ENCODE measurements around the gene STRN3. TPM values are rescaled to one million over a fixed set of nuclear protein-coding genes. Genes with fewer than 3 reads are reported as not detected.

The STRN3 gene
- total RNA-seq, 3 donors from 2014 or later: 46.0 to 61.9 (median 46.3) TPM

- DNase-seq (no peak), ATAC-seq (no peak)
- no peak for TF ChIP-seq CTCF (IDR thresholded peaks at IDR 0.05)
- Histone ChIP-seq H3K4me1 (ENCODE audit: low read depth) (no peaks in the 10 kb centered on the region), H3K36me3 (ENCODE audit: low read depth) (no peaks in the 10 kb centered on the region), H3K9me3 (peaks cover 2% of the 10 kb centered on the region), H3K4me3 (no peak overlapping the region)
- intact Hi-C loops (cut with DNase I, micrococcal nuclease): no loop called here
Observed at GRCh38 chr14:31003284-31003683, 22.9 kb downstream of the STRN3 start.

- no peak overlapping the region for H3K4me3 ChIP-seq
- DNase-seq: no peak
- TF ChIP-seq CTCF (IDR thresholded peaks at IDR 0.05): no peak
- intact Hi-C loops (cut with DNase I, micrococcal nuclease): no loop called here
- H3K4me1 ChIP-seq (ENCODE audit: low read depth): no peaks in the 10 kb centered on the region
- ATAC-seq: no peak
- H3K36me3 ChIP-seq (ENCODE audit: low read depth): no peaks in the 10 kb centered on the region
- peaks cover 5% of the 10 kb centered on the region for H3K9me3 ChIP-seq
Observed at GRCh38 chr14:31001339-31001658, 24.9 kb downstream of the STRN3 start.

GRCh38 chr14:31000629-31001338, 25.4 kb downstream of the STRN3 start:
- Histone ChIP-seq H3K4me1 (ENCODE audit: low read depth) (no peaks in the 10 kb centered on the region), H3K9me3 (peaks cover 5% of the 10 kb centered on the region), H3K4me3 (no peak overlapping the region), H3K36me3 (ENCODE audit: low read depth) (no peaks in the 10 kb centered on the region)
- TF ChIP-seq CTCF (IDR thresholded peaks at IDR 0.05): no peak
- intact Hi-C loops (cut with DNase I, micrococcal nuclease): no loop called here
- DNase-seq (no peak), ATAC-seq (no peak)

- no peak for ATAC-seq
- intact Hi-C loops (cut with DNase I, micrococcal nuclease): no loop called here
- no peak for DNase-seq
- Histone ChIP-seq H3K36me3 (ENCODE audit: low read depth) (no peaks in the 10 kb centered on the region), H3K4me1 (ENCODE audit: low read depth) (peaks cover 3% of the 10 kb centered on the region), H3K4me3 (no peak overlapping the region), H3K9me3 (peaks cover 5% of the 10 kb centered on the region)
- no peak for TF ChIP-seq CTCF (IDR thresholded peaks at IDR 0.05)
Observed at GRCh38 chr14:30999038-30999773, 27.0 kb downstream of the STRN3 start.

- H3K4me3 ChIP-seq: no peak overlapping the region
- no peaks in the 10 kb centered on the region for H3K36me3 ChIP-seq (ENCODE audit: low read depth)
- intact Hi-C loops (cut with DNase I, micrococcal nuclease): no loop called here
- ATAC-seq: no peak
- DNase-seq: no peak
- no peak for TF ChIP-seq CTCF (IDR thresholded peaks at IDR 0.05)
- H3K9me3 ChIP-seq: peaks cover 5% of the 10 kb centered on the region
- H3K4me1 ChIP-seq (ENCODE audit: low read depth): peaks cover 4% of the 10 kb centered on the region
Observed at GRCh38 chr14:30998100-30998706, 28.0 kb downstream of the STRN3 start.

Measured in mucosa of descending colon (tissue), 3 donors.